Endothelial cell of hepatic sinusoid (primary cell): ENCODE results near the gene FBXW10.
"Not testable (repeated sequence)": the region's sequence is repeated elsewhere in the genome, so short reads cannot be mapped to it uniquely, and the experiment has no call there.

Experiments
- in situ Hi-C: cut with HindIII; loops from 2 replicates; pipeline ENCODE4 v1.10.0; 2017; ENCODE audit warnings: low sequenced_read_pairs

The FBXW10 gene, protein sequence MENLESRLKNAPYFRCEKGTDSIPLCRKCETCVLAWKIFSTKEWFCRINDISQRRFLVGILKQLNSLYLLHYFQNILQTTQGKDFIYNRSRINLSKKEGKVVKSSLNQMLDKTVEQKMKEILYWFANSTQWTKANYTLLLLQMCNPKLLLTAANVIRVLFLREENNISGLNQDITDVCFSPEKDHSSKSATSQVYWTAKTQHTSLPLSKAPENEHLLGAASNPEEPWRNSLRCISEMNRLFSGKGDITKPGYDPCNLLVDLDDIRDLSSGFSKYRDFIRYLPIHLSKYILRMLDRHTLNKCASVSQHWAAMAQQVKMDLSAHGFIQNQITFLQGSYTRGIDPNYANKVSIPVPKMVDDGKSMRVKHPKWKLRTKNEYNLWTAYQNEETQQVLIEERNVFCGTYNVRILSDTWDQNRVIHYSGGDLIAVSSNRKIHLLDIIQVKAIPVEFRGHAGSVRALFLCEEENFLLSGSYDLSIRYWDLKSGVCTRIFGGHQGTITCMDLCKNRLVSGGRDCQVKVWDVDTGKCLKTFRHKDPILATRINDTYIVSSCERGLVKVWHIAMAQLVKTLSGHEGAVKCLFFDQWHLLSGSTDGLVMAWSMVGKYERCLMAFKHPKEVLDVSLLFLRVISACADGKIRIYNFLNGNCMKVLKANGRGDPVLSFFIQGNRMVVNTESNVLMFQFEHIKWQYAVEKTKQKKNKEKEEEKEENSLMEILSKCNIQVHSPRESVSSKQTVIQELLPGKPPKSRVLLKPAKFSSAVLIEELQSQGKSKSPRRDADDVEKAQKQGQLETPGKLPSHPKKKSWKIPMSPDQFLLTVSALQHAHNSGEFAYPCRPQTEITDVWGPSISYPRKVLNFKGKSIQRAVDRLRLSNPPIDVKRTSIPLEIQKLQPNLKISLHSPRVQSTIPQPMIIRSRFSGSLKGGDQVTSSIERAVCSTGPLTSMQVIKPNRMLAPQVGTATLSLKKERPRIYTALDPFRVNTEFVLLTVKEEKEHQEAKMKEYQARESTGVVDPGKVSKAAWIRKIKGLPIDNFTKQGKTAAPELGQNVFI

DNA sequence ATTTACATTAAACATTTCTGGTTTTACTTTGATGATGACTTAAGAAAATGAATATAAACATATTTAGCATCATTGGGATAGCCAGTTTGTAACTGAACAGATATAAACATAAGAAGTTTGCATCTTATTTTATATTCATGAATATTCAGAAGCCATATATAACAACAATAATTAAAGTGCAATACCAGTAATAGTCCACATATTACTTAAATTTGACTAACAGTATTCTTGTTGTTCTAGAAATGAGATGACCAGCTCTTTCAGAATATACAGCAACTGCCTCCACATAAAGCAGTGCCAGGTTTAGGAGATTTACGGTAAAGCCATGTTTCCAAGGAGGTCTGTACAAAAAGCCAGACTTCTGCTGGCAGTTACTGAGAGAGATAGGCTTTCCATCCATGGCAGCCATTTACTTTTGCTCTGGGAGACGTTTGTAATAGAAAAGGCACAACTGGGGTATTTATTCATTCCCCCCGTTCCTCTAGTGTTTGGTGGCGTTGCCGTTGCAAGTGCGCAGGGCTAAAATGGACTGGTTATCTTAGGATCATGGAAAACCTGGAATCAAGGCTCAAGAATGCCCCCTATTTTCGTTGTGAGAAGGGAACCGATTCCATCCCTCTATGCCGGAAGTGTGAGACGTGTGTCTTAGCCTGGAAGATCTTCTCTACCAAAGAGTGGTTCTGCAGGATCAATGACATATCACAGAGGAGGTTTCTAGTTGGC, at the start of gene FBXW10:
Gene FBXW10, plus strand, starts transcription at position 356 of the 723 bp plus-strand sequence. Its CDS starts 191 bp downstream, at position 547.
- in situ Hi-C loops = not testable (repeated sequence)

DNA sequence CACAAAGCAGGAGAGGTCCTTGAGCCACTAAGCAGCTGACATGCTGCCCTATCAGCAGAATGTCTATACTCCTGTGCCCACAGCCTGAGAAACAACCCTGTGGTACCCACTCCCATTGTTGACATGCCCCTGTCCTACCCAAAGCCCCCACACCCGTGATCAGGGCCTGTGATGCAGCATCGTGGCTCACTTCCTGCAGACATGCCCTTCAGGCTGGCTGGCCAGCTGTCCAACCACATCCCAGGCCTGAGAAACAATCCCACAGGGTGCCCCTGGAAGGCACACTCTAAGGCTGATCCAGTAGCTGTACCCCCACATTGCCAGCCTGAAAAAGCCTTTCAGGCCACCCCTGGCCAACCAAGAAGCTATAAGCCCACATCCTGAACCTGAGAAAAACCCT, 48.7 kb upstream of the FBXW10 start:
- in situ Hi-C loops = not testable (repeated sequence)

- in situ Hi-C loops = not testable (repeated sequence)
Measured at GRCh38 chr17:18698473-18699103, 45.3 kb upstream of the FBXW10 start.

GRCh38 chr17:18705955-18706354, 37.9 kb upstream of the FBXW10 start:
- in situ Hi-C loops = not testable (repeated sequence)

- in situ Hi-C loops = not testable (repeated sequence)
Measured at GRCh38 chr17:18708215-18708614, 35.6 kb upstream of the FBXW10 start.

DNA sequence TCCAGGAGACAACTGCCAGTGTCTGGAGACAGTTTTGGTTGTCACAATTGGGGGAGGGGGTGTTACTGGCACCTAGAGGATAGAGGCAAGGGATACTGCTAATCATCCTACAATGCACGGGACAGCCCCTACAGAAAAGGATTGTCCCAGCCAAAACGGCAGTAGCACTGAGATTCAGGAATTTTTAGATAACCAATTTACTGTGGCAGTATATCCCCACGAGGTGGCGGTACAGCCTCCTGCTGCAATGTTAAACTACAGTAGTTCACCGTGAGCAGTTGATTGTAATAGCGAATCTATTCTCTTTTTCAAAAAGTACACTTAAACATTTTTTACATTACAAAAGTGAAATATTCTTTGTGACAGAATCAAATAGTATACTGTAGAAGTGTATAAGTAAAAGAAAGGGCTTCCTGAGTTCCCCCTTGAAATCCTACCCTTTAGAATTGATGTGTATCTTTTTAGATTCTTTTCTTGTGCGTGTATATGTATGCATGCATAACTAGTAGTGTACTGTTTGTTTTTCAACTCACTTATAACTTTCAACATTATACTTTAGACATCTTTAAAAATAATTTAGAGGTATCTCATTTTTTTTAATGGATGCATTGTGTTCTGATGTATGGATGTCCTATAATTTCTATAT, 31.4 kb upstream of the FBXW10 start:
- in situ Hi-C loops = not testable (repeated sequence)

DNA sequence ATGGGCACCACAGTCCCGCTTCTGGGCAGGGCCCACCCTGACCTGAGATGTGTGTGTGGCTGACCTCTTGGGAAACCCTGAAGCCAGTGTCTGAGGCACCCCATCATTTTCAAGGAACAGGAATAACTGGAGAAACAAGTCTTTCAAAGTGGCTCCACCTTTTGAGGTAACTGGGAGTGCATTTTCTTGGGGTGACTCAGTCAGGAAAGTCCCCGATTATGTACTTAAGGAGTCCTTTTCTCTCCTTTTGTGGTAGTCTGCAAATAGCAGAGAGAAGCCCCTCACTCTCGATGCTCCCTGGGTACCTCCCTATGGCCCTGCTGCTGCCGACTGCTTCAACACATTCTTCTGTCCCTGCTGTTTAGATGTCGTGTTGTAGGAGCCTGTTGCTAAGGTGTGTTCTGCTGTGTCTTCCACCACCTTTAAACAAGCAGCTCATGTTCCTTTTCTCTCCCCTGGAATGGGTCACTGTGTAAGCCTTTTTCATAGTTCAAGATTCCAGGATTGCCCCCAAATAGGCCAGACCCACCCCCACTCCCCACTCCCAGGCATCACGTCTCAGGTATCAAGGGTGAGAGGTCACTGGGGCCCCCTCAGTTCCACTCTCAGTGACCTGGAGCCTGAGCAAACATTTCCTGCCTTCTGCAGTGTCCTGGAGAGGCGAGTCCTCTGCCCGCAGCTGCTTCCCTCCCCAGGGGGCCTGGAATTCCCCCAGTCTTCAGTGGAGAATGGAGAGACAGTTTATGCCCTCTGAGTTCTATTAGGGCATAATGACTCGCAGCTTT, 25.0 kb upstream of the FBXW10 start:
- in situ Hi-C loops = not testable (repeated sequence)

GRCh38 chr17:18719428-18720110, 24.3 kb upstream of the FBXW10 start:
- in situ Hi-C loops = not testable (repeated sequence)

DNA sequence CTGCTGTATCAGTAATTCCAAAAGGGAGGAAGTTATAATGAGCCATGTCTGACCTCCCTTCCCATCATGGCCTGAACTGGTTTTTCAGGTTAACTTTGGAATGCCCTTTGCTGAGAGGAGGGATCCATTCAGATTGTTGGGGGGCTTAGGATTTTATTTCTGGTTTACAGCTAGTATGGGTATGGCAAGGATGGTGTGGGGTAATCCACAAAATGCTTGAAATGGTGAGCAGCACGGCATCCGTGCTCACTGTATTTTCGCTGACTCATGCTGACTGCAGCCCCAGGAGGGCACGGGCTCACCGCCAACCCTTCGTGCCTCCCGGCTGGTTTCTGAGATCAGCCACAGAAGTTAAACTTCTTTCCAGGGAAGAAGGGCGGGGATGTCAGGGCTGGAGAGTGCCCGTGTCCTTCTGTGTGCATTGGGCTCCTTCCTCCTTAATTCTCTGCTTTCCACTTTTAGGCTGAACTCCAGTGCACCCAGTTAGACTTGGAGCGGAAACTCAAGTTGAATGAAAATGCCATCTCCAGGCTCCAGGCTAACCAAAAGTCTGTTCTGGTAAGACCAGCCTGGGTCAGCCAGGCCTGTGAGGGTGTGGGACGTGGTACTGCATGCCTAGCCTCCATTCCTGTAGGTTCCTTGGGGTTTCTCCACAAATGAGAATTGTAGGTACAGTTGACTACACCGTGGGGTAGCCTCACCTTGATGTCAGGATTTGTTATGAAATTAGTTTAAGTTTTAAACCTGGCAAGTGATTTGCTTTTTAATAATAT, 21.9 kb upstream of the FBXW10 start:
- in situ Hi-C loops = not testable (repeated sequence)

- in situ Hi-C loops = not testable (repeated sequence)
Measured at GRCh38 chr17:18722612-18723011, 21.2 kb upstream of the FBXW10 start.

DNA sequence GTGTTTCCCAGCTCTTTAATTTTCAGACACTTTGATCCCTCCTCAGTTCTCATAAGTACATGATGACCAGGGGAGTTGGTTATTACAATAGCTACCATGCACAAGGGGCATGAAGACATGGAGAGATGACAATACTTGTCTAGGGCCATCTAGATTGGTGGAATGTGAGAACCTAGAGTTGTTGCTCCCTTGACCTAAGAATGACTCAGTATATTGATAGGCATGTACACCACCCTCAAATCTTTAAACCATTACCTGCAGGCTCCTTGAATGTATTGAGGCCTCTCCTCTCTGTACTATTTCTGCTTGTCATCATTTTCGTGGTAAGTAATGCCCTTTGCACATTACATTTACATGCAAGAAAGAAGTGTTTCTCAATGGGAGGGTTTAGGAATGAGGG, 20.3 kb upstream of the FBXW10 start:
- in situ Hi-C loops = not testable (repeated sequence)

DNA sequence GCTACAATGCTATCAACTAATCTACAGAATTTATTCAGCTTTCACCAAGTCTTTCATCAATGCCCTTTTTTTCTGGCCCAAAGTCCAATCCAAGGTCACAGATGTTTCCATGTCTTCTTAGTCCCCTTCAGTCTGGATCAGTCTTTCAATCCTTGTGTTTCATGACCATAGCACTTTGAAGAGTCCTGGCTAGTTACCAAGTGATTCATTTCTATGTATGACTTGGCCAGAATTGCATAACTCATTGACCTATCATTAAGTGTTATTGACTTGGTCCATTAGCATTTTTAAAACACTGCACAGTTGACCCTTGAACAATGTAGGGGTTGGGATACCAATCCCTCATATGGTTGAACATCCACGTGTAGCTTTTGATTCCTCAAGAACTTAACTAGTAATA, 11.4 kb upstream of the FBXW10 start:
- in situ Hi-C loops = not testable (repeated sequence)

DNA sequence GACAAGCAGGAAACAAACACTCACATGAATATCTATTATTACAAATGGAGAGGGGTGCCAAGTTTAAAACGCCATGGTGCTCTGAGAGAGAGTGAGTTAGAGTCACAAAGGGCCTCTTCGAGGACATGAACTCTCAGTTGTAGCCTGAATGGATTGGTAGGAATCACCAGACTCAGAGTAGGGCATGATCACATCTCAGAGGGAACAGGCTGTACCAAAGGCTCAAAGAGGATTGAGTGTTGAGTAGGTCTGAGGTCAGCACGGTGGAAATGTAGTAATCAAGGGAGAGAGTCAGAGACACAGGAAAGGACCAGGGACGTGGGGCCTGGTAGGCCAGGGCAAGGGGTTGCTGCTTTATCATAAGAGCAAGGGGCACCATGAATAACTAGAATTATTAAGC, 10.5 kb upstream of the FBXW10 start:
- in situ Hi-C loops = not testable (repeated sequence)

GRCh38 chr17:18739616-18740391, 4.0 kb upstream of the FBXW10 start:
- in situ Hi-C loops = not testable (repeated sequence)

DNA sequence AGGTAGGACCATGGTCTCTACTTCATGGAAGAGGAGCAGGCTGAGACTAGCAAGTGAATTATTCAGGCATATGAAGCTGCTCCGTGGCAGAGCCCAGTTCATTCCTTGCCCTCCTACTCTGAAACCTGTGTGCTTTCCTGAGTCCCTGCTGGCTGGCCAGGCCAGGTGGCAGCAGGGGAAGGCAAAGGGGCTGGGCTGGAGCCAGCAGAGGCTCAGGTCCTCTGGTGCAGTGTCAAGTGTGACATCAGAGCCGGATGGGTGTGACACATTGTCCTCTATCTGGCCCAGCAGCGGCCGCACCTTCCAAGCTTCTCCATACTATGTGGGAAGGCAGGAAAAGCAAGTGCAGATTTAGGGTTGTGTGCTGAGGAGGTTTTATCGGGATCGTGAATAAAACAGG, 2.6 kb upstream of the FBXW10 start:
- in situ Hi-C loops = not testable (repeated sequence)

DNA sequence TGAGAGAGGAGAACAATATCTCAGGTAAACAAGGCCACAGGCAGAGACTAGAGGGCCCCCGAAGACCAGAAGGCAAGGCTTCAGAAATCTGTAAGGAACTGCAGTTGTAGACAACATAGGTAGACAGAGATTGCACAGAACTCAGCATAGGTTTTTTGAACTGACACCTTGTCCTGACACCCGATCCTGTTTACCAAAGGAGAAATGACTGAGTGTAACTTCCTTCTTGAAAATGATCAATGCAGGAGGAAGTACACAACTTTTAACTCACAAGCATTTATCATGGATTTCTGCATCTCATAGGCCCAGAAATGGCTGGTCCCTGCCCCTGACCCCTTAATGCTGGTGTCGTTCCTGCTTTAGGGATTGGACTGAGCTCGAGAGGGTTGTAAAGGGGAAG, 872 bp downstream of the FBXW10 start:
- in situ Hi-C loops = not testable (repeated sequence)

GRCh38 chr17:18746551-18746950, 2.7 kb downstream of the FBXW10 start:
- in situ Hi-C loops = not testable (repeated sequence)
